ENCODE results near the gene KCNQ4. TPM values are rescaled to one million over a fixed set of nuclear protein-coding genes. Genes with fewer than 3 reads are reported as not detected.
A peak's percentile ranks its signal among the peaks of the same experiment; 100 is the strongest.

KCNQ4 gene
- total RNA-seq, 1 experiment from 2014 or later = 1.4 TPM

GRCh38 chr1:40748841-40749718 is 34.5 kb upstream of the KCNQ4 start:
- no peak overlapping the region for H2AFZ ChIP-seq (ENCODE audit: low read length)
- WGBS (ENCODE audit: extremely low coverage, insufficient read length, low lambda C conversion rate) = no CpG with 5 or more reads among the region's 5 CpGs

More at GRCh38 chr1:40748841-40749718, 34.5 kb upstream of the KCNQ4 start:
- peaks cover 20 to 84% (median 69%) of the 10 kb centered on the region in 3 experiments; a peak in 6 of 7 replicates for H3K36me3 Mint-ChIP-seq (ENCODE audit: insufficient read depth in 1 of 3, low read depth in 3 of 3)
- H2BK5ac ChIP-seq (ENCODE audit: insufficient read length, low read length) = no peak overlapping the region
- no peak overlapping the region for H3K18ac ChIP-seq (ENCODE audit: insufficient read length, low read depth, low read length)
- H3K23ac ChIP-seq (ENCODE audit: insufficient read length, low read depth, low read length) = no peak overlapping the region
- no peak overlapping the region for H4K91ac ChIP-seq (ENCODE audit: insufficient read length, low read depth, low read length)
- no peaks in the 10 kb centered on the region for H4K20me1 ChIP-seq (ENCODE audit: control insufficient read depth, insufficient read depth, insufficient read length)
- no peak overlapping the region for H2AK5ac ChIP-seq (ENCODE audit: insufficient read length, low read length)
- H3K4me2 ChIP-seq (ENCODE audit: insufficient read depth, insufficient read length, low read length) = no peak overlapping the region
- H3K56ac ChIP-seq (ENCODE audit: insufficient read length, low read depth, low read length) = no peak overlapping the region
- no peak overlapping the region for H2BK20ac ChIP-seq (ENCODE audit: low read depth, low read length, poor library complexity, severe bottlenecking)
- H2BK120ac ChIP-seq (ENCODE audit: low read depth, low read length, poor library complexity, severe bottlenecking) = no peak overlapping the region
- TF ChIP-seq CTCF (conservative IDR thresholded peaks at IDR 0.05) = no peak
- H2BK12ac ChIP-seq (ENCODE audit: insufficient read length, low read depth, low read length) = no peak overlapping the region
- no peaks in the 10 kb centered on the region for H3K9me3 ChIP-seq (ENCODE audit: control insufficient read depth, low read depth, low read length)
- no peak overlapping the region for H3K27ac ChIP-seq (ENCODE audit: insufficient read length, low read depth, low read length)
- no peaks in the 10 kb centered on the region for H3K4me1 ChIP-seq (ENCODE audit: insufficient read depth, low read length)
- H3K4me1 Mint-ChIP-seq = peaks cover 0 to 7% of the 10 kb centered on the region in 2 experiments; a peak in 1 of 4 replicates
- H3K9me3 Mint-ChIP-seq = no peaks in the 10 kb centered on the region
- H4K5ac ChIP-seq (ENCODE audit: insufficient read length, low read depth, low read length) = no peak overlapping the region
- H3K4me3 Mint-ChIP-seq = no peak overlapping the region
- H3K27me3 Mint-ChIP-seq (ENCODE audit: low read depth) = no peaks in the 10 kb centered on the region
- H3K27me3 ChIP-seq (ENCODE audit: insufficient read depth, low read length) = no peaks in the 10 kb centered on the region
- H3K14ac ChIP-seq (ENCODE audit: insufficient read depth, low read length) = no peak overlapping the region
- H3K79me2 ChIP-seq (ENCODE audit: insufficient read depth, low read length) = no peaks in the 10 kb centered on the region
- H3K9ac ChIP-seq (ENCODE audit: extremely low read depth, insufficient read length, low read length) = no peak overlapping the region
- H3T11ph ChIP-seq (ENCODE audit: low read length) = no peak overlapping the region
- no peaks in the 10 kb centered on the region for H3K79me1 ChIP-seq (ENCODE audit: insufficient read depth, low read depth, low read length, poor library complexity, severe bottlenecking)
- no peaks in the 10 kb centered on the region for H3K23me2 ChIP-seq (ENCODE audit: insufficient read length, low read depth, low read length, poor library complexity, severe bottlenecking)
- H4K8ac ChIP-seq (replicated peaks; ENCODE audit: insufficient read length, low read depth, low read length) = no peak overlapping the region
- no peak overlapping the region for H2BK15ac ChIP-seq (ENCODE audit: low read depth, low read length)
- DNase-seq = no peak
- no peak overlapping the region for H3K4ac ChIP-seq (ENCODE audit: low read depth, low read length)
- H3K27ac Mint-ChIP-seq = peak overlapping the region in 1 of 3 experiments; percentile 66; a peak in 2 of 7 replicates
